ENCODE measurements around the gene VAV2. TPM values are rescaled to one million over a fixed set of nuclear protein-coding genes. Genes with fewer than 3 reads are reported as not detected.

Gene VAV2
- total RNA-seq, 2 experiments from 2014 or later = 11.0 to 27.8 TPM

DNA sequence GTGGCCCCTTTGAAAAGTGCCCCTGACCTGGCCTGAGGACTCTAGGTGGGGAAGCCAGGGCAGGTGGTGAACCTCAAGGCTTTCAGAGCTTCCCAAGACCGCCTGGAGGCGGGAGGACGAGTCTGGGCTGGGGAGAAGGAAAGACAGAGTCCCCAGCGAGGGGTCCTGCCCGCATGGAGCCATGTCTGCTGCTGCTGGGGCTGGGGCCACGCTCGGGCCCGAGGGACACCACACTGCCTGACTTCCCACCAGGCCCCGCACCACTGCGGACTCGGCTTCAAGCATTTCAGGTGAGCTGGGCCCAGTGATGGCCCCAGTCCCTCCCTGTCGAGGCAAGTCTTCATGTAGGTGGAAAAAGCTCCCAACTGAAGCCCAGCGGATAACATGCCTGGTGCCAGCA, 191.9 kb downstream of the VAV2 start:
- no peak overlapping the region for H3K27ac ChIP-seq (ENCODE audit: low read depth, low read length, poor library complexity, severe bottlenecking)
- H3K4me2 ChIP-seq (ENCODE audit: low read length) = no peak overlapping the region
- BruUV-seq (replicated peaks) = no TSS peak
- intact Hi-C loops (cut with micrococcal nuclease; ENCODE audit: unreplicated experiment) = no loop called here
- POLR2A ChIA-PET = no interaction called here
- TF ChIP-seq EZH2phosphoT487 (IDR thresholded peaks at IDR 0.05; ENCODE audit: borderline replicate concordance, low read depth, low read length) (no peak), CTCF (conservative IDR thresholded peaks at IDR 0.05; ENCODE audit: low read length) (no peak)
- H4K20me1 ChIP-seq (ENCODE audit: insufficient read depth, low read length) = no peaks in the 10 kb centered on the region
- no peak overlapping the region for H3K4me3 ChIP-seq (ENCODE audit: low read depth, low read length, poor library complexity, severe bottlenecking)
- H2AFZ ChIP-seq (ENCODE audit: low read length) = no peak overlapping the region
- no peak for DNase-seq (ENCODE audit: low spot score)
- no peaks in the 10 kb centered on the region for H3K4me1 ChIP-seq (ENCODE audit: insufficient read depth, low read length, poor library complexity, severe bottlenecking)
- no peaks in the 10 kb centered on the region for H3K36me3 ChIP-seq (ENCODE audit: insufficient read depth, low read length)
- CTCF ChIA-PET (ENCODE audit: unreplicated experiment) = no interaction called here
- no peaks in the 10 kb centered on the region for H3K79me2 ChIP-seq (ENCODE audit: insufficient read depth, low read depth, low read length)
- H3K9me2 ChIP-seq (ENCODE audit: insufficient read depth, low read length) = no peaks in the 10 kb centered on the region
- H3K9me3 ChIP-seq (ENCODE audit: low read length) = no peaks in the 10 kb centered on the region

DNA sequence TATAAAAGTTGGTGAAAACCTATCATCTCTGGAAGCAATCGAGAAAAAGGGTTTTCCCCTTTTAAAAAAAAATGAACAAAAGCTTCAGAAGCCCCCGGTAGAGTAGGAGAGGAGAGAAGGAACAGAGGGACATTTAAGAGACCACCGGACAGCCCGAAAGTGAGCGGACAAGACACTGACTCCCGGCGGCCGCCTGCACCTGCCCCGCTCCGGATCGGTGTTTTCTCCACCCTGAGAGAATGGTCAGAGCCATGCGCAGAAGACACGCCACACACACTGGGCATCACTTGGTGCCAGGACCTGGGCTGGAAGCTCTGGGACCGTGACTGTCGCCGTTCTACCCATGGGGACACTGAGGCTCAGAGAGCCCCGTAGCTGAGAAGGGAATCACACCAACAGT, 192.4 kb downstream of the VAV2 start:
- Histone ChIP-seq H3K9me2 (ENCODE audit: insufficient read depth, low read length) (no peaks in the 10 kb centered on the region), H3K36me3 (ENCODE audit: insufficient read depth, low read length) (no peaks in the 10 kb centered on the region), H3K4me1 (ENCODE audit: insufficient read depth, low read length, poor library complexity, severe bottlenecking) (no peaks in the 10 kb centered on the region), H2AFZ (ENCODE audit: low read length) (no peak overlapping the region), H4K20me1 (ENCODE audit: insufficient read depth, low read length) (no peaks in the 10 kb centered on the region), H3K4me3 (ENCODE audit: low read depth, low read length, poor library complexity, severe bottlenecking) (no peak overlapping the region), H3K4me2 (ENCODE audit: low read length) (no peak overlapping the region), H3K9me3 (ENCODE audit: low read length) (no peaks in the 10 kb centered on the region), H3K27ac (ENCODE audit: low read depth, low read length, poor library complexity, severe bottlenecking) (no peak overlapping the region), H3K79me2 (ENCODE audit: insufficient read depth, low read depth, low read length) (no peaks in the 10 kb centered on the region)
- intact Hi-C loops (cut with micrococcal nuclease; ENCODE audit: unreplicated experiment) = no loop called here
- POLR2A ChIA-PET = no interaction called here
- CTCF ChIA-PET (ENCODE audit: unreplicated experiment) = no interaction called here
- no TSS peak for BruUV-seq (replicated peaks)
- TF ChIP-seq EZH2phosphoT487 (IDR thresholded peaks at IDR 0.05; ENCODE audit: borderline replicate concordance, low read depth, low read length) (no peak), CTCF (conservative IDR thresholded peaks at IDR 0.05; ENCODE audit: low read length) (no peak)
- no peak for DNase-seq (ENCODE audit: low spot score)

DNA sequence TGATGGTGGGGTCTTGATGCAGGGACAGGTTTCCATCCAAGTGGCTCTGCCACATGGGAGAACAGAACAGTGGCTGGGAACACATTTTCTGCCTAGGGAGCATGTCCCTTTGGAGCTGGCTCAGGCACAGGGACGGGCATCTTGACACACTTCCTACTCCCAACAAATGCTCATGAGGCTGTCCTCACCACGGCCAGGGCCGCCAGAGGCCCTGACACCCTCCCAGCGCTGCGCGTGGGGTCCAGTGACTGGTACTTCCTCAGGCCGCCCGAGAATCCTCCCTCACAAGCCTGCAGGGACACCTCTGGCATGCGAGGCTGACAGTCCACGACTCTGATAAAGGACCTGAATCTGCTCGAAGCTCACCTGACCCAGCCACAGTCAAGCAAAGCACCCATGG, 193.0 kb downstream of the VAV2 start:
- Histone ChIP-seq H3K4me3 (ENCODE audit: low read depth, low read length, poor library complexity, severe bottlenecking) (no peak overlapping the region), H3K4me2 (ENCODE audit: low read length) (no peak overlapping the region), H3K36me3 (ENCODE audit: insufficient read depth, low read length) (no peaks in the 10 kb centered on the region), H3K9me3 (ENCODE audit: low read length) (no peaks in the 10 kb centered on the region), H3K9me2 (ENCODE audit: insufficient read depth, low read length) (no peaks in the 10 kb centered on the region), H3K27ac (ENCODE audit: low read depth, low read length, poor library complexity, severe bottlenecking) (no peak overlapping the region), H3K79me2 (ENCODE audit: insufficient read depth, low read depth, low read length) (no peaks in the 10 kb centered on the region), H2AFZ (ENCODE audit: low read length) (no peak overlapping the region), H4K20me1 (ENCODE audit: insufficient read depth, low read length) (no peaks in the 10 kb centered on the region), H3K4me1 (ENCODE audit: insufficient read depth, low read length, poor library complexity, severe bottlenecking) (no peaks in the 10 kb centered on the region)
- CTCF ChIA-PET (ENCODE audit: unreplicated experiment) = no interaction called here
- POLR2A ChIA-PET = no interaction called here
- no peak for DNase-seq (ENCODE audit: low spot score)
- no peak for TF ChIP-seq CTCF (conservative IDR thresholded peaks at IDR 0.05; ENCODE audit: low read length)
- intact Hi-C loops (cut with micrococcal nuclease; ENCODE audit: unreplicated experiment) = no loop called here
- no TSS peak for BruUV-seq (replicated peaks)
